Activated T-helper 1 cell treated with anti-CD3 and anti-CD28 coated beads, Interleukin-2, amount 50 U/mL, for 16 hours (primary cell): ENCODE measurements around the gene PDZD4.

Source experiments
- DNase-seq, 2 donors: peaks; one replicate each; pipeline ENCODE4 v3.0.0-alpha.2; 2020; ENCODE audit warnings: low read depth in 1 of 2, low spot score in 1 of 2

The PDZD4 gene

GRCh38 chrX:153755136-153755535 is 75.2 kb downstream of the PDZD4 start:
- no peak for DNase-seq
